ENCODE data around the gene FAM170B.

Gene FAM170B

GRCh38 chr10:49158915-49159314, 25.1 kb upstream of the FAM170B start:
- DNase-seq (ENCODE audit: low read depth): no peak
- no peak overlapping the region for H3K4me3 ChIP-seq (ENCODE audit: low read length)
- TF ChIP-seq CTCF (conservative IDR thresholded peaks at IDR 0.05; ENCODE audit: low read length): no peak

DNA sequence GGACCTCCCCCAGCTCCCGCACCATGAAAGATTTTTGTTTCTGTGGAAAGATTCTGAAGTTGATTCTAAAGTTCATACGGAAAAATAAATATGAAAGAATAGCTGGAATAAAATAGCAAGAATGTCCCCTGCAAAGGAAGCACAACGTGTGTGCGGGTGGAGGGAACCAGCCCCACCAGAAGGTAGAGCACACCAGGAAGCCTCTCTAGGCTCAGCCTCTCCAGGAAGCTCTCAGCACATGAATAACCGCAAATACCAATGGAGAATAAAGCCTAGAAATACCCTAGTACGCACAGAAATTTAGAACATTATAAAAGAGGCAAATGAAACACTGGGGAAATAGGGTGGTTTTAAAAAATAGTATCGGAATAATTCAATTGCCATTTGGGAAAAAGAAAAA, 24.6 kb upstream of the FAM170B start:
- TF ChIP-seq CTCF (conservative IDR thresholded peaks at IDR 0.05; ENCODE audit: low read length): no peak
- no peak for DNase-seq (ENCODE audit: low read depth)
- H3K4me3 ChIP-seq (ENCODE audit: low read length): no peak overlapping the region

- DNase-seq (ENCODE audit: low read depth): no peak
- H3K4me3 ChIP-seq (ENCODE audit: low read length): no peak overlapping the region
- no peak for TF ChIP-seq CTCF (conservative IDR thresholded peaks at IDR 0.05; ENCODE audit: low read length)
These were observed 23.4 kb upstream of the FAM170B start for GRCh38 chr10:49157229-49157628.

- no peak overlapping the region for H3K4me3 ChIP-seq (ENCODE audit: low read length)
- TF ChIP-seq CTCF (conservative IDR thresholded peaks at IDR 0.05; ENCODE audit: low read length): no peak
- DNase-seq (ENCODE audit: low read depth): no peak
These were observed 20.8 kb upstream of the FAM170B start for GRCh38 chr10:49154641-49155040.

GRCh38 chr10:49153971-49154370, 20.1 kb upstream of the FAM170B start:
- H3K4me3 ChIP-seq (ENCODE audit: low read length): no peak overlapping the region
- TF ChIP-seq CTCF (conservative IDR thresholded peaks at IDR 0.05; ENCODE audit: low read length): no peak
- DNase-seq (ENCODE audit: low read depth): peak; percentile 68

DNA sequence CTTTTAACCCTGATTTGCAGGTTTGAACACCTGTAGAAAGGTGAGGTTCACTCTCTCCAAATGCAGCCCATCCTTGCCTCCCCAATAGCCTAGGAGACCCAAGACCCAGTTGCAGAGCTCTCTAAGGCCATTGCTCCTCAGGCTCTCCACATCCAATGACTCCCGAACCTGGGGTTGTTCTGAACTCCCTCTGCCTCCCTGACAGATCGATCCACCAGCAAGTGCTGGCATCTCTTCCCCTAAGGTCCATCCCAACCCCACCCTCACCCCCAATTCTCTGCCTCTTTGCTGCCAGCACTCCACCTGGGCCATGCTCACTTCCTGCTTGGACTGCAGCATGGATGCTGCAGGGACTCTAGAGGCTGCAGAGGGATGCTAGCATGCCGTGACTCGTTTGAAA, 19.3 kb upstream of the FAM170B start:
- no peak overlapping the region for H3K4me3 ChIP-seq (ENCODE audit: low read length)
- no peak for DNase-seq (ENCODE audit: low read depth)
- no peak for TF ChIP-seq CTCF (conservative IDR thresholded peaks at IDR 0.05; ENCODE audit: low read length)

GRCh38 chr10:49152663-49153062, 18.8 kb upstream of the FAM170B start:
- no peak overlapping the region for H3K4me3 ChIP-seq (ENCODE audit: low read length)
- no peak for TF ChIP-seq CTCF (conservative IDR thresholded peaks at IDR 0.05; ENCODE audit: low read length)
- DNase-seq (ENCODE audit: low read depth): no peak

All from AG10803 (cell line).